HEK293 (cell line): ENCODE results near the gene ELMO1.

Experiments
- CTCF ChIA-PET: fragments of 350-600 bp; formaldehyde crosslinking; extraction: SDS; loops from one replicate; lab custom pipeline; 2021; ENCODE audit warnings: antibody characterized with exemption; lab: Yijun Ruan, JAX
- POLR2A ChIA-PET: fragments of 300-600 bp; formaldehyde crosslinking; extraction: SDS; loops from one replicate; lab custom pipeline; 2020; ENCODE audit warnings: antibody characterized with exemption, inconsistent platforms; lab: Yijun Ruan, JAX
- H3K27ac ChIP-seq: fragments of 200-500 bp; sonication (Bioruptor generic); 2 replicates; pipeline ENCODE4 v1.5.1; 2014; ENCODE audit warnings: low read depth, low read length, control low read depth, inconsistent platforms; ENCODE audit errors: extremely low read depth
- H3K36me3 ChIP-seq, 2 experiments: fragments of 200-500 bp in 1 of 2; sonication (Bioruptor generic) in 1 of 2; 1 replicate in 1 of 2; 2 replicates in 1 of 2; pipeline ENCODE4 v1.5.1; 2014 to 2017; ENCODE audit warnings: inconsistent platforms in 2 of 2, low read length in 2 of 2; ENCODE audit not compliant: control insufficient read depth in 2 of 2, insufficient read depth in 1 of 2
- H3K4me1 ChIP-seq: fragments of 200-500 bp; sonication (Bioruptor generic); 2 replicates; pipeline ENCODE4 v1.5.1; 2014; ENCODE audit warnings: mild to moderate bottlenecking, low read length, inconsistent platforms; ENCODE audit not compliant: control insufficient read depth, insufficient read depth
- H3K4me3 ChIP-seq: 2 replicates; pipeline ENCODE4 v1.5.1; 2011; ENCODE audit warnings: low read depth, mild to moderate bottlenecking, control low read depth, low read length, moderate library complexity
- H3K9me3 ChIP-seq: fragments of 200-500 bp; sonication (Bioruptor generic); 2 replicates; pipeline ENCODE4 v1.5.1; 2014; ENCODE audit warnings: low read depth, low read length, inconsistent platforms; ENCODE audit not compliant: control insufficient read depth, insufficient read depth
- AEBP2 ChIP-seq: fragments of 450-650 bp; formaldehyde crosslinking; IDR thresholded peaks from 2 replicates; pipeline ENCODE4 v1.5.1; 2016; ENCODE audit warnings: missing biosample characterization, missing genetic modification characterization, borderline replicate concordance
- HIC1 ChIP-seq: fragments of 450-650 bp; formaldehyde crosslinking; IDR thresholded peaks from 2 replicates; pipeline ENCODE4 v1.5.1; 2016; ENCODE audit warnings: missing biosample characterization, missing genetic modification characterization
- HOXA7 ChIP-seq: sonication (generic); formaldehyde crosslinking; IDR thresholded peaks from 2 replicates; pipeline ENCODE4 v1.8.1; 2022; ENCODE audit warnings: missing genetic modification reagents, borderline replicate concordance
- SCRT2 ChIP-seq: fragments of 450-650 bp; formaldehyde crosslinking; IDR thresholded peaks from 2 replicates; pipeline ENCODE4 v1.5.1; 2016; ENCODE audit warnings: missing biosample characterization, missing genetic modification characterization
- TCF7L2 ChIP-seq: IDR thresholded peaks from 2 replicates; pipeline ENCODE4 v1.6.1; 2011; ENCODE audit warnings: low read depth, mild to moderate bottlenecking, inconsistent platforms, low read length, moderate library complexity, borderline replicate concordance
- ZBTB6 ChIP-seq: fragments of 450-650 bp; formaldehyde crosslinking; IDR thresholded peaks from 2 replicates; pipeline ENCODE4 v1.5.1; 2017; ENCODE audit warnings: missing biosample characterization, missing genetic modification characterization
- ZNF157 ChIP-seq: fragments of 450-650 bp; formaldehyde crosslinking; IDR thresholded peaks from 2 replicates; pipeline ENCODE4 v1.5.1; 2016; ENCODE audit warnings: missing biosample characterization, missing genetic modification characterization
- ZNF223 ChIP-seq: fragments of 450-650 bp; formaldehyde crosslinking; IDR thresholded peaks from 2 replicates; pipeline ENCODE4 v1.5.1; 2016; ENCODE audit warnings: missing biosample characterization, missing genetic modification characterization
- ZNF266 ChIP-seq: fragments of 450-650 bp; formaldehyde crosslinking; IDR thresholded peaks from 2 replicates; pipeline ENCODE4 v1.5.1; 2016; ENCODE audit warnings: missing biosample characterization, missing genetic modification characterization, low read depth
- ZNF324 ChIP-seq: fragments of 450-650 bp; formaldehyde crosslinking; IDR thresholded peaks from 2 replicates; pipeline ENCODE4 v1.5.1; 2016; ENCODE audit warnings: missing biosample characterization, missing genetic modification characterization
- ZNF341 ChIP-seq: fragments of 450-650 bp; formaldehyde crosslinking; IDR thresholded peaks from 2 replicates; pipeline ENCODE4; 2016; ENCODE audit warnings: low read depth, missing biosample characterization, missing genetic modification characterization
- ZNF350 ChIP-seq: fragments of 450-650 bp; formaldehyde crosslinking; IDR thresholded peaks from 2 replicates; pipeline ENCODE4 v1.5.0; 2017; ENCODE audit warnings: missing biosample characterization, mild to moderate bottlenecking, missing genetic modification characterization
- ZNF37A ChIP-seq: fragments of 450-650 bp; IDR thresholded peaks from 2 replicates; pipeline ENCODE4 v1.5.1; 2018; ENCODE audit warnings: missing biosample characterization, missing genetic modification characterization
- ZNF514 ChIP-seq: fragments of 450-650 bp; formaldehyde crosslinking; IDR thresholded peaks from 2 replicates; pipeline ENCODE4 v1.5.1; 2016; ENCODE audit warnings: missing biosample characterization, missing genetic modification characterization
- ZNF518A ChIP-seq: fragments of 450-650 bp; formaldehyde crosslinking; conservative IDR thresholded peaks from 2 replicates; pipeline ENCODE4 v1.5.1; 2016; ENCODE audit warnings: low read depth, missing biosample characterization, missing genetic modification characterization
- ZNF530 ChIP-seq: fragments of 450-650 bp; formaldehyde crosslinking; IDR thresholded peaks from 2 replicates; pipeline ENCODE4 v1.5.1; 2016; ENCODE audit warnings: low read depth, missing biosample characterization, missing genetic modification characterization
- ZNF561 ChIP-seq: fragments of 450-650 bp; IDR thresholded peaks from 2 replicates; pipeline ENCODE4 v1.5.1; 2018; ENCODE audit warnings: missing biosample characterization, missing genetic modification characterization, borderline replicate concordance
- ZNF580 ChIP-seq: fragments of 450-650 bp; formaldehyde crosslinking; IDR thresholded peaks from 2 replicates; pipeline ENCODE4 v1.5.1; 2016; ENCODE audit warnings: missing biosample characterization, missing genetic modification characterization
- ZNF624 ChIP-seq: fragments of 450-650 bp; formaldehyde crosslinking; IDR thresholded peaks from 2 replicates; pipeline ENCODE4 v1.5.1; 2017; ENCODE audit warnings: missing biosample characterization, missing genetic modification characterization
- ZNF645 ChIP-seq: fragments of 450-650 bp; formaldehyde crosslinking; IDR thresholded peaks from 2 replicates; pipeline ENCODE4; 2016; ENCODE audit warnings: missing biosample characterization, missing genetic modification characterization
- ZNF654 ChIP-seq: fragments of 450-650 bp; formaldehyde crosslinking; IDR thresholded peaks from 2 replicates; pipeline ENCODE4 v1.5.1; 2016; ENCODE audit warnings: low read depth, missing biosample characterization, missing genetic modification characterization
- ZNF704 ChIP-seq: fragments of 450-650 bp; formaldehyde crosslinking; IDR thresholded peaks from 2 replicates; pipeline ENCODE4 v1.5.1; 2016; ENCODE audit warnings: missing biosample characterization, missing genetic modification characterization

The ELMO1 gene

GRCh38 chr7:37310327-37311080 lies 138.2 kb downstream of the ELMO1 start (continued):
- no peak for TF ChIP-seq HIC1
- TF ChIP-seq ZNF341 (tag by site-specific recombination), result no peak
- TF ChIP-seq ZNF645, result no peak
- no peak for TF ChIP-seq ZNF514 (tag by site-specific recombination)
- TF ChIP-seq ZNF561 (tag by site-specific recombination), result no peak
- TF ChIP-seq ZNF266, result no peak
- no peak for TF ChIP-seq ZNF580 (tag by site-specific recombination)
- TF ChIP-seq HOXA7 (CRISPR knock-in tag), result no peak
- no peak for TF ChIP-seq ZNF654 (tag by site-specific recombination)
- no peak for TF ChIP-seq ZNF518A (tag by site-specific recombination)
- no peak for TF ChIP-seq TCF7L2

- H3K4me3 ChIP-seq, result no peak overlapping the region
- H3K9me3 ChIP-seq, result no peaks in the 10 kb centered on the region
- POLR2A ChIA-PET, result no interaction called here
- no peak overlapping the region for H3K27ac ChIP-seq
- CTCF ChIA-PET, result no interaction called here
- TF ChIP-seq ZBTB6 (no peak), ZNF350 (tag by site-specific recombination) (no peak), ZNF704 (tag by site-specific recombination) (no peak), ZNF223 (tag by site-specific recombination) (no peak), ZNF324 (tag by site-specific recombination) (no peak), ZNF530 (no peak), SCRT2 (tag by site-specific recombination) (no peak), ZNF624 (tag by site-specific recombination) (no peak), ZNF157 (no peak), ZNF37A (no peak), AEBP2 (no peak)
- H3K36me3 ChIP-seq, result no peaks in the 10 kb centered on the region
- H3K4me1 ChIP-seq, result peaks cover 5% of the 10 kb centered on the region; the same call in 1 of the 2 replicates
These were observed 139.2 kb downstream of the ELMO1 start for GRCh38 chr7:37309493-37309892.
